GM13976 (cell line): ENCODE results near the gene BLOC1S1.

Experiments used
- DNase-seq: peaks from one replicate; pipeline ENCODE4 v3.0.0; 2012; ENCODE audit warnings: low spot score
- in situ Hi-C: fragments of 300-500 bp; cut with MboI; formaldehyde crosslinking; loops from one replicate; pipeline ENCODE4 v1.12.0; 2022; ENCODE audit warnings: low sequenced_read_pairs, mixed read lengths, inconsistent platforms; ENCODE audit not compliant: unreplicated experiment
- TF ChIP-seq, protein P1 (sequence below): IDR thresholded peaks from 2 replicates; pipeline ENCODE4 v1.5.1; 2012; ENCODE audit warnings: borderline replicate concordance, mild to moderate bottlenecking; ENCODE audit not compliant: insufficient read depth; ENCODE audit errors: extremely low read depth, missing control alignments, control extremely low read depth

BLOC1S1 gene

DNA sequence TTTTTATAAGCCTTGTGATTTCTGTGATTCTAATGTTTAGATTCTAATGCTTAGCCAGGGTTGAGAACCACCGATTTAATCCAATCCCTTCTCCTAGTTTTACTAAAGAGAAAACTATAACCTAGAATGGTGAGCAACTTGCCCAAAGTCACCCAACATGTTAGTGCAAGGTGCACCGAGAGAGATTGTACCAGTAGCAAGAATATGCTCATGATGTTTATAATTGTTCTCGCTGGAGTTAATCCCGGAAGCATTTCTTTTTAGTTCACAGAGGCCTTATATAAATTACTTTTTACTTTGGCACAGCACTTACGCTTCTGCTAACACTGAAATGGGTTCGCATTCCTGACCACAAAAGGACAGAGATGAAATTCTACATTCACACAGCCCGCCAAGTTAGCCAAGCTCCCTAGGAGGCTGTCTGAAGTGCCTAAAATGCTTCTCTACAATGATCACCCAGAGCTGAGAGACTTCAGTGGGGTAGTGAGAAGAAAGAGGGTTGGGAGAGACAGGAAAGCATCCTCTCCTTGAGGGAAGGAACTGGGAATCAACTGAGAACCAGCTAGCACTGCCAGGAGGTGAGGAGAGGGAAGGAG is 579 bp upstream of the BLOC1S1 start:
- TF ChIP-seq, protein P1, sequence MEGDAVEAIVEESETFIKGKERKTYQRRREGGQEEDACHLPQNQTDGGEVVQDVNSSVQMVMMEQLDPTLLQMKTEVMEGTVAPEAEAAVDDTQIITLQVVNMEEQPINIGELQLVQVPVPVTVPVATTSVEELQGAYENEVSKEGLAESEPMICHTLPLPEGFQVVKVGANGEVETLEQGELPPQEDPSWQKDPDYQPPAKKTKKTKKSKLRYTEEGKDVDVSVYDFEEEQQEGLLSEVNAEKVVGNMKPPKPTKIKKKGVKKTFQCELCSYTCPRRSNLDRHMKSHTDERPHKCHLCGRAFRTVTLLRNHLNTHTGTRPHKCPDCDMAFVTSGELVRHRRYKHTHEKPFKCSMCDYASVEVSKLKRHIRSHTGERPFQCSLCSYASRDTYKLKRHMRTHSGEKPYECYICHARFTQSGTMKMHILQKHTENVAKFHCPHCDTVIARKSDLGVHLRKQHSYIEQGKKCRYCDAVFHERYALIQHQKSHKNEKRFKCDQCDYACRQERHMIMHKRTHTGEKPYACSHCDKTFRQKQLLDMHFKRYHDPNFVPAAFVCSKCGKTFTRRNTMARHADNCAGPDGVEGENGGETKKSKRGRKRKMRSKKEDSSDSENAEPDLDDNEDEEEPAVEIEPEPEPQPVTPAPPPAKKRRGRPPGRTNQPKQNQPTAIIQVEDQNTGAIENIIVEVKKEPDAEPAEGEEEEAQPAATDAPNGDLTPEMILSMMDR, result no peak
- no peak for DNase-seq
- in situ Hi-C loops, result no loop called here

- in situ Hi-C loops, result no loop called here
- TF ChIP-seq, protein P1, result no peak
- no peak for DNase-seq
Observed at GRCh38 chr12:55716582-55716957, 724 bp downstream of the BLOC1S1 start.

DNA sequence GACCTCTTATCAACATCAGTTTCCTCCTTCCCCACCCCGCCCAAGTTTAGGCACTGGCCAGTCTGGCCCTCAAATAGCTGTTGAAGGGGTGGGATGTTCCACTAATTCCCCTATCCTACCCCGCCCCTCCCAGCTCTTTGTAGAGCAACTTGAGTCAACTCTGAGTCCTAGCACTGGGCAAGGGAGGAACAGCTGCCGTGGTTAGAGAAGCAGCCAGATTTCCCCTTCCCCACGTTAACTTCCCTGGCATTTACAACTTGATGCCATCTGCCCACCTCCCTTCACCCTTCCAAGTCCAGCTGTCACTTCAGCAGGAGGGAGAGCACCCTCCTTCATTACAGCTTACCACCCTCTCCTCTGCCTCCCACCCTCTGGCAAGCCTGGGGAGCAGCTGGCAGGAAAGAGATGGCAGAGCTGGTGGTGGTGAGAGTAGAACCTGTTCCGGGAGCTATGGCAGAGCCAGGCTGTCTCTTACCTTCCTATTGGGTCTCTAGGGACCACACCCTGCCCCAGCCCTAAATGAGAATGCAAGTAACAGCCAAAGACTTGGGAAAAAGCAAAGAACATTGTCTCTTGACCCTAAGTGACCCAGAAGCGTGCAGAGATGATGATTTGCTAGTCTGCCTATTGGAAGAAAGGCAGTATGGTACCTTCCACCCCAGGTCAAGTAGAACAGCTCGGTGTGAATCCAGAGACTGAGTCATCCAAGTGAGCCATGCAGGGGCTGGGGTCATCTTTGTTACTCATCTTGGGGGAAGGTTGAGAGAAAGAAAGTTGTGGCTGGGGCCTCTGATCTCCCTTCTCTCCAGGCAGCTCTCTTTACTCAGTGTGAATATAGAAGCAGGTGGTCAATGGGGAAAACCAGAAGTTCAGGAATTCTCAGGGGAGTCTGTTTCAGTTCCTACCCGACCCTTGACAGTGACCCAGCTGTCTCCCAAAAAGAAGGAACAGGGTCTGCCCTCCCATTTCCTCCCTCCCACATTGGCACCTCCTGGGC is 1.5 kb downstream of the BLOC1S1 start:
- in situ Hi-C loops, result no loop called here
- TF ChIP-seq, protein P1, result no peak
- no peak for DNase-seq

- TF ChIP-seq, protein P1, result no peak
- no peak for DNase-seq
- in situ Hi-C loops, result no loop called here
Observed at GRCh38 chr12:55718015-55718414, 2.2 kb downstream of the BLOC1S1 start.

- in situ Hi-C loops, result no loop called here
- DNase-seq, result no peak
- TF ChIP-seq, protein P1, result no peak
Observed at GRCh38 chr12:55718624-55719275, 2.9 kb downstream of the BLOC1S1 start.

- TF ChIP-seq, protein P1, result no peak
- in situ Hi-C loops, result no loop called here
- DNase-seq, result no peak
Observed at GRCh38 chr12:55719371-55719770, 3.5 kb downstream of the BLOC1S1 start.
